Endothelial cell (in vitro differentiated cells): Measurements from ENCODE around the gene CYSTM1. TPM values are rescaled to one million over a fixed set of nuclear protein-coding genes. Genes with fewer than 3 reads are reported as not detected.

Experiments used
- DNase-seq: peaks from one replicate; pipeline ENCODE4 v3.0.0; 2021; ENCODE audit warnings: low spot score
- H3K27ac Mint-ChIP-seq: one replicate; pipeline ENCODE4 v1.8.0; 2021; ENCODE audit warnings: mixed read lengths, inconsistent platforms; ENCODE audit not compliant: unreplicated experiment
- H3K27me3 Mint-ChIP-seq: one replicate; pipeline ENCODE4 v1.8.0; 2021; ENCODE audit warnings: mild to moderate bottlenecking, moderate library complexity, mixed read lengths, inconsistent platforms; ENCODE audit not compliant: unreplicated experiment
- H3K36me3 Mint-ChIP-seq: one replicate; pipeline ENCODE4 v1.8.0; 2021; ENCODE audit warnings: mild to moderate bottlenecking, low read depth, mixed read lengths, inconsistent platforms; ENCODE audit not compliant: unreplicated experiment
- H3K4me1 Mint-ChIP-seq: one replicate; pipeline ENCODE4 v1.8.0; 2021; ENCODE audit warnings: mild to moderate bottlenecking, mixed read lengths, inconsistent platforms; ENCODE audit not compliant: unreplicated experiment
- H3K4me3 Mint-ChIP-seq: one replicate; pipeline ENCODE4 v1.8.0; 2021; ENCODE audit warnings: mild to moderate bottlenecking, mixed read lengths, inconsistent platforms; ENCODE audit not compliant: unreplicated experiment
- H3K9me3 Mint-ChIP-seq: one replicate; pipeline ENCODE4 v1.8.0; 2021; ENCODE audit warnings: mixed read lengths, inconsistent platforms; ENCODE audit not compliant: unreplicated experiment
- CTCF ChIP-seq: fragments of 200-600 bp; sonication (generic); IDR thresholded peaks from one replicate; pipeline ENCODE4 v1.5.0; 2021; ENCODE audit warnings: antibody characterized with exemption; ENCODE audit not compliant: unreplicated experiment
- total RNA-seq: library from RNA; stranded (reverse); fragmentation: NEBNext Ultra II Directional; extraction: Animal tissue kit (Norgen Biotek cat#: 25700); gene quantifications from one replicate; pipeline ENCODE4 v1.2.1, GENCODE V29; 2021; ENCODE audit not compliant: unreplicated experiment

CYSTM1 gene
- total RNA-seq, 1 donor from 2014 or later = 21.7 TPM

- H3K36me3 Mint-ChIP-seq = peaks cover 28% of the 10 kb centered on the region
- H3K4me1 Mint-ChIP-seq = peaks cover 24% of the 10 kb centered on the region
- H3K4me3 Mint-ChIP-seq = no peak overlapping the region
- H3K27me3 Mint-ChIP-seq = peaks cover 1% of the 10 kb centered on the region
- TF ChIP-seq CTCF = no peak
- H3K27ac Mint-ChIP-seq = no peak overlapping the region
- H3K9me3 Mint-ChIP-seq = no peaks in the 10 kb centered on the region
- DNase-seq = no peak
These were observed 80.6 kb downstream of the CYSTM1 start for GRCh38 chr5:140255460-140256157.

GRCh38 chr5:140256726-140257125 lies 81.7 kb downstream of the CYSTM1 start:
- H3K4me3 Mint-ChIP-seq = no peak overlapping the region
- no peaks in the 10 kb centered on the region for H3K9me3 Mint-ChIP-seq
- H3K4me1 Mint-ChIP-seq = peaks cover 18% of the 10 kb centered on the region
- peaks cover 27% of the 10 kb centered on the region for H3K36me3 Mint-ChIP-seq
- TF ChIP-seq CTCF = no peak
- no peak for DNase-seq
- peaks cover 2% of the 10 kb centered on the region for H3K27me3 Mint-ChIP-seq
- H3K27ac Mint-ChIP-seq = no peak overlapping the region

GRCh38 chr5:140258016-140258415 lies 83.0 kb downstream of the CYSTM1 start:
- no peak for TF ChIP-seq CTCF
- Mint-ChIP-seq H3K4me3 (peak overlapping the region; percentile 17), H3K27ac (no peak overlapping the region), H3K27me3 (peaks cover 2% of the 10 kb centered on the region), H3K4me1 (peaks cover 9% of the 10 kb centered on the region), H3K36me3 (peaks cover 17% of the 10 kb centered on the region), H3K9me3 (no peaks in the 10 kb centered on the region)
- DNase-seq = no peak

- Mint-ChIP-seq H3K4me3 (no peak overlapping the region), H3K27me3 (peaks cover 2% of the 10 kb centered on the region), H3K9me3 (no peaks in the 10 kb centered on the region), H3K36me3 (peaks cover 17% of the 10 kb centered on the region), H3K4me1 (peaks cover 9% of the 10 kb centered on the region), H3K27ac (no peak overlapping the region)
- no peak for DNase-seq
- no peak for TF ChIP-seq CTCF
These were observed 83.9 kb downstream of the CYSTM1 start for GRCh38 chr5:140258873-140259272.

GRCh38 chr5:140259500-140259899 lies 84.5 kb downstream of the CYSTM1 start:
- no peak overlapping the region for H3K4me3 Mint-ChIP-seq
- TF ChIP-seq CTCF = no peak
- peaks cover 2% of the 10 kb centered on the region for H3K27me3 Mint-ChIP-seq
- DNase-seq = no peak
- peaks cover 9% of the 10 kb centered on the region for H3K4me1 Mint-ChIP-seq
- H3K9me3 Mint-ChIP-seq = no peaks in the 10 kb centered on the region
- peaks cover 17% of the 10 kb centered on the region for H3K36me3 Mint-ChIP-seq
- no peak overlapping the region for H3K27ac Mint-ChIP-seq
